ENCODE measurements around the gene ZC3H12D. TPM values are rescaled to one million over a fixed set of nuclear protein-coding genes. Genes with fewer than 3 reads are reported as not detected.

The ZC3H12D gene
- total and polyA plus RNA-seq, 9 of the 15 experiments (the other 6 are each of a cell fraction or from before 2014, with no cell fraction given) = 0.04 to 0.27 (median 0.05) TPM; not detected in 3

- TF ChIP-seq ZNF280B (CRISPR knock-in tag; IDR thresholded peaks at IDR 0.05) (no peak), SRSF3 (IDR thresholded peaks at IDR 0.05; ENCODE audit: insufficient read depth, low read length) (no peak), POLR3G (IDR thresholded peaks at IDR 0.05; ENCODE audit: extremely low read depth, insufficient read length, insufficient replicate concordance) (no peak), CXXC5 (CRISPR knock-in tag; IDR thresholded peaks at IDR 0.05) (no peak), TCF7L2 (IDR thresholded peaks at IDR 0.05; ENCODE audit: low read depth, low read length) (no peak), RNF219 (CRISPR knock-in tag; IDR thresholded peaks at IDR 0.05) (no peak)
- TF ChIP-seq, protein P1, sequence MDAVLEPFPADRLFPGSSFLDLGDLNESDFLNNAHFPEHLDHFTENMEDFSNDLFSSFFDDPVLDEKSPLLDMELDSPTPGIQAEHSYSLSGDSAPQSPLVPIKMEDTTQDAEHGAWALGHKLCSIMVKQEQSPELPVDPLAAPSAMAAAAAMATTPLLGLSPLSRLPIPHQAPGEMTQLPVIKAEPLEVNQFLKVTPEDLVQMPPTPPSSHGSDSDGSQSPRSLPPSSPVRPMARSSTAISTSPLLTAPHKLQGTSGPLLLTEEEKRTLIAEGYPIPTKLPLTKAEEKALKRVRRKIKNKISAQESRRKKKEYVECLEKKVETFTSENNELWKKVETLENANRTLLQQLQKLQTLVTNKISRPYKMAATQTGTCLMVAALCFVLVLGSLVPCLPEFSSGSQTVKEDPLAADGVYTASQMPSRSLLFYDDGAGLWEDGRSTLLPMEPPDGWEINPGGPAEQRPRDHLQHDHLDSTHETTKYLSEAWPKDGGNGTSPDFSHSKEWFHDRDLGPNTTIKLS (IDR thresholded peaks at IDR 0.05; ENCODE audit: borderline replicate concordance, low read depth) = no peak
Measured at GRCh38 chr6:149433881-149434280, 50.9 kb downstream of the ZC3H12D start (continued).

Data from K562 (cell line).